GM23248 (cell line): ENCODE data around the gene RETSAT. TPM values are rescaled to one million over a fixed set of nuclear protein-coding genes. Genes with fewer than 3 reads are reported as not detected.

Experiments used
- DNase-seq: peaks from one replicate; pipeline ENCODE4 v3.0.0-alpha.2; 2015
- H2AFZ ChIP-seq: fragments of 200-600 bp; sonication (generic); 2 replicates; pipeline ENCODE4 v1.6.1; 2016; ENCODE audit warnings: antibody characterized with exemption
- H3F3A ChIP-seq: fragments of 200-600 bp; sonication (generic); 2 replicates; pipeline ENCODE4 v1.6.1; 2016; ENCODE audit warnings: mild to moderate bottlenecking, antibody characterized with exemption, mixed run types; ENCODE audit not compliant: insufficient read depth
- H3K27ac ChIP-seq: fragments of 200-600 bp; sonication (generic); 2 replicates; pipeline ENCODE4 v1.5.1; 2016; ENCODE audit warnings: mild to moderate bottlenecking
- H3K27me3 ChIP-seq: fragments of 200-600 bp; sonication (generic); replicated peaks from 2 replicates; pipeline ENCODE4 v1.6.1; 2016; ENCODE audit warnings: mild to moderate bottlenecking; ENCODE audit not compliant: insufficient read depth
- H3K36me3 ChIP-seq: fragments of 200-600 bp; sonication (generic); 2 replicates; pipeline ENCODE4 v1.6.1; 2016; ENCODE audit warnings: low read depth, mild to moderate bottlenecking
- H3K4me1 ChIP-seq: fragments of 200-600 bp; sonication (generic); 2 replicates; pipeline ENCODE4 v1.6.1; 2016; ENCODE audit warnings: mild to moderate bottlenecking; ENCODE audit not compliant: insufficient read depth
- H3K4me2 ChIP-seq: fragments of 200-600 bp; sonication (generic); one replicate; pipeline ENCODE4 v1.6.1; 2016; ENCODE audit warnings: mild to moderate bottlenecking; ENCODE audit not compliant: unreplicated experiment
- H3K4me3 ChIP-seq: fragments of 200-600 bp; sonication (generic); 2 replicates; pipeline ENCODE4 v1.5.1; 2016; ENCODE audit warnings: mild to moderate bottlenecking
- H3K79me2 ChIP-seq: fragments of 200-600 bp; sonication (generic); 2 replicates; pipeline ENCODE4 v1.6.1; 2016; ENCODE audit warnings: mild to moderate bottlenecking; ENCODE audit not compliant: insufficient read depth
- H3K9ac ChIP-seq: fragments of 200-600 bp; sonication (generic); 2 replicates; pipeline ENCODE4 v1.6.1; 2016; ENCODE audit warnings: mild to moderate bottlenecking
- H3K9me2 ChIP-seq: fragments of 200-600 bp; sonication (generic); 2 replicates; pipeline ENCODE4 v1.6.1; 2016; ENCODE audit warnings: mixed run types, mild to moderate bottlenecking, moderate library complexity; ENCODE audit not compliant: insufficient read depth
- H3K9me3 ChIP-seq: fragments of 200-600 bp; sonication (generic); one replicate; pipeline ENCODE4 v1.6.1; 2017; ENCODE audit warnings: low read depth
- H4K20me1 ChIP-seq: fragments of 200-600 bp; sonication (generic); 2 replicates; pipeline ENCODE4 v1.6.0; 2016; ENCODE audit not compliant: insufficient read depth
- EZH2 ChIP-seq: fragments of 200-600 bp; sonication (generic); IDR thresholded peaks from 2 replicates; pipeline ENCODE4 v1.6.1; 2018; ENCODE audit warnings: antibody characterized with exemption, mild to moderate bottlenecking; ENCODE audit not compliant: insufficient read depth, poor library complexity, severe bottlenecking
- EZH2phosphoT487 ChIP-seq: fragments of 200-600 bp; sonication (generic); IDR thresholded peaks from 2 replicates; pipeline ENCODE4 v1.6.1; 2018; ENCODE audit warnings: antibody characterized with exemption, moderate library complexity, mild to moderate bottlenecking, low read depth; ENCODE audit not compliant: insufficient read depth
- WGBS, 2 experiments: methylation state at CpG; one replicate each; pipeline ENCODE4 v1.1.6; 2015 to 2017; ENCODE audit warnings: low lambda C conversion rate in 2 of 2, low coverage in 1 of 2; ENCODE audit errors: missing lambda C conversion rate in 2 of 2; 5-methylcytosine and 5-hydroxymethylcytosine counted together
- in situ Hi-C: fragments of 300-500 bp; cut with MboI; formaldehyde crosslinking; loops from 2 replicates; pipeline ENCODE4 v1.15.0; 2020
- polyA plus RNA-seq: library from polyadenylated mRNA; unstranded; fragments of >200 nt; fragmentation: Nextera tagmentation; extraction: Ambion mirVana; gene quantifications from 2 replicates; pipeline ENCODE4 v1.2.1, GENCODE V29; 2016
- total RNA-seq: library from RNA; depleted of rRNA; stranded (reverse); fragments of >200 nt; shearing (Covaris generic); gene quantifications from 2 replicates; pipeline ENCODE4 v1.2.3, GENCODE V29; 2014; rRNA removed

RETSAT gene
- total RNA-seq (46.0 and 68.6 TPM in 2 replicates), polyA plus RNA-seq (15.6 and 20.4 TPM in 2 replicates)

DNA sequence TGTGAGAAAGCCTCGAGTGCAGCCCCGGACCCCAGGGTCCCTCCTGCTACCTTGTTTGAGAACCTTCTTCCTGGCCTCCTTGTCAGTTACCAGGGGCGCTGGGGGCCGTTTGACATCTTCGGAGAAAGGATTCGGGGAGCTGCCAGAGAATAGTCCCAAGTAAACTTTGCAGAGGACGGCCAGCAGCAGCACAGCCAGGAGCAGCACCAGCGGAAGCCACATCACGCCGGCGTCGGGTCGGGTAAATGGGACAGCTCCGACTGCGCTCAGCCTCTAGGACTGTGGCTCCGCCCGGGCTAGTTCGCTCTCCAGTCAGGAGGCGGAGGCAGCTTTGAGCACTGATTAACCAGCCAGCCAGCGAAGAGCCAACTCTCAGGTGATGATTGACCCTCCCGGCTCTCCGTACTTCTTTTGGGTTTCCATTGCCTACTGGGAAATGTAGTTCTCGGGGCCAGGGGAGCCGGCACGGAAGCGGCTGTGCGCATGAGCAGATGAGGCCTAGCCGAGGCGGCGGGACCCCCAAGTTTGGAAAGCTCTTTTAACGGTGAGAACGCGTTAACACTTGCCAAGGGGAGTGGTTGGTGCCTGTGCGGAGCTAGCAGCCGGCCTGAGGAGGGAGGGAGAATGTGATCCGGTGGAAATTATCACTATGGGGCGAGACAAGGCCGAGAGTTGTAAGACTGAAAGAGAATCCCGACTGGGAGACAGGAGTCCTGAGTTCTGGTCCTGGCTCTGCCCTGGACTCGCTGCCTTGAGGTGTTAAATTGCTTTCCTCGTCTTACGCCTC, at the start of gene RETSAT, which contains the start of gene ELMOD3:
Gene RETSAT (minus strand): TSS at position 243 of the 787 bp plus-strand sequence. CDS start 21 bp downstream, at position 222.
Gene ELMOD3 (plus strand): TSS at position 484 of the 787 bp plus-strand sequence. CDS start 2,430 bp downstream, outside the sequence.
- 1% methylated on average over 42 of the region's 42 CpGs for WGBS, 2 experiments
- peaks cover 24% of the 10 kb centered on the region; the same call in 1 of the 2 replicates for H3K4me1 ChIP-seq

DNA sequence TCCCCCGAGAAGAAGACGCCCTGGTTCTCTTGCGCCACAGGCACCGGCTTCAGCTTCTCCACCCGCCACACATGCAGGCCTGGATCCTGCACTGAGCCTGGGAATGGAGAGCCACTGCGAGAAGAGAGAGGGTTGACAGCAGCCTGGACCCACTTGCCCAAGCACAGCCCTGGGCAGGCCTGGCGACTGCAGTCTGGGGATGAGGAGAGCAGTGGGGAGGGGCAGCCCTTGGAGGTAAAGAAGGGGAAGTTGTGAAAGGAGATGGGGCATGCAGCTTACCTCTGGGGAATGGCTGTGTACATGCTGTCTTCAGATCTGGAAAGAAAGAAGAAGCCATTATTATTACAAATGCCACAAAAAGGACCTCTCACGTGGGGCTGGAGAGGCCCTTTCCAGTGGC, 47.5 kb upstream of the RETSAT start:
- DNase-seq = no peak
- WGBS, 2 experiments = 97 to 98% methylated on average over 8 of the region's 8 CpGs
- 0 out of 2 replicates have a peak, but pooled peaks cover 3% of the 10 kb centered on the region for H3K36me3 ChIP-seq
- TF ChIP-seq EZH2phosphoT487 (no peak), EZH2 (no peak)
- no peak overlapping the region for H3K9ac ChIP-seq
- H2AFZ ChIP-seq = no peak overlapping the region
- H3K4me3 ChIP-seq = no peak overlapping the region
- H3K4me1 ChIP-seq = peaks cover 13% of the 10 kb centered on the region
- peaks cover 17% of the 10 kb centered on the region for H3F3A ChIP-seq
- in situ Hi-C loops = no loop called here
- H3K27me3 ChIP-seq = no peaks in the 10 kb centered on the region
- no peak overlapping the region for H3K4me2 ChIP-seq
- no peak overlapping the region for H3K27ac ChIP-seq
- no peaks in the 10 kb centered on the region for H3K9me3 ChIP-seq
- H4K20me1 ChIP-seq = no peaks in the 10 kb centered on the region
- no peaks in the 10 kb centered on the region for H3K9me2 ChIP-seq
- peaks cover 32% of the 10 kb centered on the region for H3K79me2 ChIP-seq

More for the DNA sequence above, at the start of gene RETSAT, which contains the start of gene ELMOD3:
- DNase-seq = peak; percentile 100
- Histone ChIP-seq H3K36me3 (0 out of 2 replicates have a peak, but pooled peaks cover 5% of the 10 kb centered on the region), H3K9me2 (no peaks in the 10 kb centered on the region), H3F3A (no peaks in the 10 kb centered on the region), H3K4me2 (peak within 1 kb of the TSS; percentile 94), H3K79me2 (peaks cover 61% of the 10 kb centered on the region), H3K27ac (peak within 1 kb of the TSS; percentile 57), H2AFZ (peak within 1 kb of the TSS; percentile 98), H3K9ac (peak within 1 kb of the TSS; percentile 90), H3K4me3 (peak within 1 kb of the TSS; percentile 96), H3K27me3 (no peaks in the 10 kb centered on the region), H3K9me3 (no peaks in the 10 kb centered on the region), H4K20me1 (no peaks in the 10 kb centered on the region)
- TF ChIP-seq EZH2phosphoT487 (no peak), EZH2 (no peak)
- in situ Hi-C loops = no loop called here

DNA sequence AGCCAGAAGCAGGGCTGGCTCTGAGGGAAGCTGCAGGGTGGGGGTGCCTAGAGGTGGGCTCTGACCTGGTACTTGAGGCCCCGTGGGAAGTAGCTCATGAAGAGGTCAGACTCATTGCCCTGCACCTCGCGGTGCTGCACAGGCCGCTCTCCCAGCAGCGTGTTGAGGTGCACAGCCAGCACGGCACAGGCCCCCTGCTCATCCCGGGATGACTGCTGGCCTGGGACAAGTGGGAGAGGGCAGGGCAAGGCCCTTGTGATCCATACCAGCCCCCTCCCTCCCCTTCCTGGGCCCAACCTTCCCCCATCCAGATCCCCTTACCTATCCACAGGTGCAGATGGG, 47.1 kb upstream of the RETSAT start:
- Histone ChIP-seq H3K4me3 (no peak overlapping the region), H4K20me1 (no peaks in the 10 kb centered on the region), H3K4me2 (no peak overlapping the region), H3K9me3 (no peaks in the 10 kb centered on the region), H3K79me2 (peaks cover 31% of the 10 kb centered on the region), H3K9me2 (no peaks in the 10 kb centered on the region), H3K4me1 (peaks cover 13% of the 10 kb centered on the region), H3K36me3 (peaks cover 7% of the 10 kb centered on the region; the same call in 1 of the 2 replicates), H3F3A (peaks cover 16% of the 10 kb centered on the region), H3K27me3 (no peaks in the 10 kb centered on the region), H3K9ac (no peak overlapping the region), H3K27ac (no peak overlapping the region), H2AFZ (no peak overlapping the region)
- TF ChIP-seq EZH2phosphoT487 = no peak
- no peak for DNase-seq
- in situ Hi-C loops = no loop called here
- 92 to 96% methylated on average over 6 to 7 of the region's 7 CpGs for WGBS, 2 experiments

DNA sequence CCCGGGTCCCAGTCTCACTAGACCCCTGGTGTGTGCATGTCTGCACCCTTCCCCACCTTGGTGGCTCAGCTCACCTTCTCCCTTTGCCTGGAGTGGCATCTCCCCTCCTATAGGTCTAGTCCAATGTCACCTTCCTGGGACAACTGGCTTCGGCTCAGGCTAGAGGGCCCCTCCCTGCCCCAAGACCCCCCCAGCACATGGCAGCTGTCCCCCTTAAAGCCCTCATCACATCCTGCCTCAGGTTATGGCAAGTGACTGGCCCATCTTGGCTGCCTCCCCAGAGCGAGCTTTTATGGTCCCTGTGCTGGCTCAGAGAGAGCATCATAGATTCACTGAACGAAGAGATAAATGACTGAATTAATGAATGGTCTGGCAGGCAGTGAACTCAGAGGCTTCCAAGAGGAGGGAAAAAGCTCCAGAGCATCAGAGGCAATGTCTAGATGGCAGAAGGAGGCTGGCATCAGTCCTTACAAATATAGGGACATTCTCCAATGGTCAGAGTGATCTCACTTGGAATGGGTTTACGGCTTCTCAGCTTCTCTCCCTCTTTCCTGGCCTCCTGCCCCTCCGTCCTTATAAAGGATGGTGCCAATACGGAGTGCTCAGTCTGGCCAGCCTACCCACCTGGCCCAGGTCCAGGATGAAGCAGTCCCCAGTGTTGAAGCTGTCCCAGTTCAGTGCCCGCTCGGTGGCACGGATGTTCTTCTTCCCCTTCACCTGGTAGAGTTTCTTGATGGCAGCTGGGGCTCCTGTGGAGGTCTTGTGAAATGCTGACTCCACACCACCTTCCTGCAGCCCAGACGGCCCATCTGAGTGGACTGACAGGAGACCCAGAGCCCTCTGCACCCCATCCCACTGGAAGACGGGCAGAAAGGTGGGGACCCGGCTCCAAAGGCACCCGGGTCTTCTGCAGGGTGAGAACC, 46.5 kb upstream of the RETSAT start:
- Histone ChIP-seq H3F3A (peaks cover 13% of the 10 kb centered on the region), H4K20me1 (no peaks in the 10 kb centered on the region), H3K27me3 (no peaks in the 10 kb centered on the region), H3K79me2 (peaks cover 31% of the 10 kb centered on the region), H3K9me3 (no peaks in the 10 kb centered on the region), H2AFZ (no peak overlapping the region), H3K27ac (no peak overlapping the region), H3K4me1 (peaks cover 9% of the 10 kb centered on the region), H3K4me2 (no peak overlapping the region), H3K9me2 (no peaks in the 10 kb centered on the region), H3K4me3 (no peak overlapping the region), H3K36me3 (peaks cover 13% of the 10 kb centered on the region), H3K9ac (no peak overlapping the region)
- in situ Hi-C loops = no loop called here
- DNase-seq = no peak
- no peak for TF ChIP-seq EZH2
- WGBS, 2 experiments = 80 to 81% methylated on average over 14 of the region's 14 CpGs
